HG02571 (cell line): ENCODE measurements around the gene STK26.
A peak's percentile ranks its signal among the peaks of the same experiment; 100 is the strongest.
"Not testable (repeated sequence)": the region's sequence is repeated elsewhere in the genome, so short reads cannot be mapped to it uniquely, and the experiment has no call there.

Experiments
- ATAC-seq: cut with Tn5 transposase; IDR thresholded peaks from one replicate; pipeline ENCODE4 v1.9.1; 2021; ENCODE audit warnings: mild to moderate bottlenecking, moderate library complexity; ENCODE audit not compliant: unreplicated experiment

STK26 gene

DNA sequence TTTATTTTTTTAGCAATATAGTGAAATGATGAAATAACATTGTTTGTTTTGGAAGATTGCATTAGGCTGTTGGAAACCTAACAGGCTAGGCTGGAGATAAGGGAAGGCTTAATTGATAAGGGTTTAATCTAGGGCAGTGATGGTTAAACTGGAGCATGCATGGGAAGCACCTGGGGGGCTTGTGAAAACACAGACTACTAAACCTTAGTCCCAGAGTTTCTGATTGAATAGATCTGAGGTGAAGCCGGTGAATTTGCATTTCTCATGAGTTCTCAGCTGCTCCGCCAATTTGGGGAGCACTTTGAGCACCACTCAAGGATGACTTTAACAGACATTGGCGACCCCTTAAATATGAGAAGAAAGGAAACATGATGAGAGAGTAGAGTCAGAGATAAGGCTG lies 11.5 kb downstream of the STK26 start:
- peak; percentile 51 for ATAC-seq

DNA sequence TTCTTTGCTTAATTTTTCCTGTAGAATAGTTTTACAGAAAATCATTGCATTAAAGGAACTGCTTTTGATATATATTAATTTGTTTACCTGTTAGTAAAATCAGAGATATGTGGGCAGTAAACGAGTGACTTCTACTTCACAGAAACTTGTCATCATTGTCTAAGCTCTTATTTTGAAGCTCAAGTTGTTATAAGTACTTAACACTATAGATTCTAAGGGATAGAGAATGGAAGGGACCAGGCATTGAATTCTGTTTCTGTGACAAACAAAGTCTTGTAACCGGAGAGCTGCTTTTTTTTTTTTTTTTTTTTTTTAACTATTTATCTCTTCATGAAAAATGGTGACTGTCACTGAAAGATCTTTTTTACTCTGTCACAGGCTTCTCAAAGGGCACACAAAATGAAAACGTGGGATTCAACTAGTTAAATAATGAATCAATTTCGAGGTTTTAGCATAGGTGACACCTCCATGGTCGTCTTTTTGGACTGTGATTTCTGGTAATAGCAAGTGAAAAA lies 14.4 kb downstream of the STK26 start:
- no peak for ATAC-seq

- no peak for ATAC-seq
These were observed 17.0 kb downstream of the STK26 start for GRCh38 chrX:132040066-132040465.

DNA sequence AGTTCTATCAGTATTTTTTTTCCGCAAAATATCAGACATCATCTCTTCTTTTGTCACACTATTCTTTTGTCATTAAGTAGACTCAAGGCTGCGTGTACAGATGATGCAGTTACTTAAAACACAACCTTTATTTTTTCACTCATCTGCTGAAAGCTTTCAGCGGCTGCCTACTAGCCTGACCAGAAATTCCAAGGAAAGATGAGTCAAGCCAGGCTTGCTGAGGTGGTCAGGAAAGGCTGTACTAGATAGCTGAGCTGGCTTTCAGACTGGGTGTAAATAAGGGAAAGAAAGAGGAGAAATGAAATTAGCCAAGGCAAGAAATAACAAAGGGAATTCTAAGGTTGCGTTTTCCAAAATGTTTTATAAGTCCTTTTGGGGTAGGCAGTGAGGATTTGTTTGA lies 17.9 kb downstream of the STK26 start:
- ATAC-seq: no peak

GRCh38 chrX:132043977-132044376 lies 20.9 kb downstream of the STK26 start:
- no peak for ATAC-seq

DNA sequence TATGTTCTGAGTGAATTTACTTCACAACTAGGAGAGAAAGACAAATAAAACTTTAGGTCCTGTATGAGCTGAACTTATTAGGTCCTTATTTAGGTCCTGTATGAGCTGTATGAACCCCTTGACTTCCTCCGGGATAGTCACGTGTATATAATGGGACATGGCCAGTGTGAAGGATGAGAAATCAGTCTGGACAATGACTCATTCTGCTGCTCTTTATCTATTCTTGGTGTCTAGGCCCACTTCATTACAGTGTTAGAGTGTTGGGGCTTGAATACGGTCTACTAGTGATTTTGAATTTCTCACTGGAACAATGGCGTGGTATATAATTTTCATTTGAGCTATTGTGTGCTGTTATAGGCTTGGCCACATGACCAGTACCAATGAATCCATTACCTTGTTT lies 21.9 kb downstream of the STK26 start:
- no peak for ATAC-seq

DNA sequence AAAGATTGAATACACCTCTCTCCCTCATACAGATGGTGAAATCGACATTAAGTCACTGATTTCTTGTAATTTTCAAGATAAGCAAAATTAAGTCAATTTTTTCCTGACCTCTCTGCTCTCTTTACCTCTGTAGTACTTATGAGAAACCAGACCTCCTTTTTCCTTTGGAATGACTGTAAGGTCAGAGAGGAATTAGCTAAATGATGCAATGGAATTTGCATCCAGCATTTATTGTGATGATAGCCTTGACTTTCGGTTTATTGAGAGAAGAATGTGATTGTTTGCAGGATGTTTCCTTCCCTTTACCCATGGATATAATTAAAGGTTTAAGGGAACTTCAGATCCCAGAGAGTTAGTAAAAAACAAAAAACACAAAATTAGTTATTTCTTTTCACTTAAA lies 22.4 kb downstream of the STK26 start:
- no peak for ATAC-seq

DNA sequence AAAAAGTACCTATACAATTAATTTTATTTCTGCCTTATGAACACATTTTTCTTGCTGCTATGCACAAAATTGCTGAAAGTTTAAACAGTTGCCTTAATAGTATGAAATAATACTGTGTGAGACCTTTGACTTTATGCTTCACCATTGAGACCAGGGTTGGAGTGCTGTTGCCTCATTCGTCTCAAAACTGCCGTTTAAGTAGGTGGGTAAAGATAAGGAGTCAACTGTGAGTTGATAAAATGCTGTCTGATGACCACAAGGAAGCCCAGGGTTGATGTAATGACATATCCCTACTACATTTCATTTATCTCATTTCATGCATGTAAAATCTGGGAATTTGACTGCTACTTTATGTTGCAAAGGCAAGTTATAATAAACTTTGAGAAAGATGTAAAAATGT lies 23.4 kb downstream of the STK26 start:
- no peak for ATAC-seq

DNA sequence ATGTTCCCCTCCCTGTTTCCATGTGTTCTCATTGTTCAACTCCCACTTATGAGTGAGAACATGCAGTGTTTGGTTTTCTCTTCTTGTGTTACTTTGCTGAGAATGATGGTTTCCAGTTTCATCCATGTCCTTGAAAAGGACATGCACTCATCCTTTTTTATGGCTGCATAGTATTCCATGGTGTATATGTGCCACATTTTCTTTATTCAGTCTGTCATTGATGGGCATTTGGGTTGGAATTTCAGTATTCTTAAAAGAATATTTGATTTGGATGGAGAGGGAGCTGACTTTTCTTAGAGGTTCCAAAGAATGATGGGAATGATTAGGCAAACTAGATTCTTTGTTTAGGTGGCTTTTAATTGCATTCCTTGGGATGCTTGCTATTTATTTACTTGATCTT lies 28.7 kb downstream of the STK26 start:
- not testable (repeated sequence) for ATAC-seq

GRCh38 chrX:132058050-132058449 lies 34.9 kb downstream of the STK26 start:
- ATAC-seq: no peak

GRCh38 chrX:132058975-132059374 lies 35.9 kb downstream of the STK26 start:
- ATAC-seq: no peak

DNA sequence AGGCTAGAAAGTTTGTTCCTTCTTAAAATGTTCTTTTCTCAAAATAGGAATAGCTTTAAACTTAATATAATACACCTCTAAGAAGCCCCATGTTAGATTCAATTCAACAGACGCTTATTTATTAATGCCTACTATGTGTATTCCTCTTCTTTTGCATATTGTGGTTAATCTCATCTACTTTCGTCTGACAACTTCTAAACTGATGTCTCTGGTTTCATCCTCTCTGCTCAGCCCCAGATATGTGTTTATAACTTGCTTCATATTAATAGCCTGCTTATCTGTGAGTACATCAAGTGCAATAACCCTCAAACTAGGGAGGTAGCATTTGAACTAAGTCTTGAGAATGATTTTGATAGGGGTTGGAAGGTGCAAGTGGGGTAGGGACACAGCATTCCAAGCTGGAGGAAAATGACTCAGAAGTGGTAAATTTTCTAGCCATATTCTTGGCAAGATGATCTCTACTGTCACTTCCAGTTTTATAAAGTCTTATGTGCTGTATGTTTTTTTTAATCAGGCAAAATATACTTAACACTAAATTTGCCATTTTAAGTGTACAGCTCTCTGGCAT lies 37.0 kb downstream of the STK26 start:
- no peak for ATAC-seq

GRCh38 chrX:132063334-132063733 lies 40.2 kb downstream of the STK26 start:
- no peak for ATAC-seq

DNA sequence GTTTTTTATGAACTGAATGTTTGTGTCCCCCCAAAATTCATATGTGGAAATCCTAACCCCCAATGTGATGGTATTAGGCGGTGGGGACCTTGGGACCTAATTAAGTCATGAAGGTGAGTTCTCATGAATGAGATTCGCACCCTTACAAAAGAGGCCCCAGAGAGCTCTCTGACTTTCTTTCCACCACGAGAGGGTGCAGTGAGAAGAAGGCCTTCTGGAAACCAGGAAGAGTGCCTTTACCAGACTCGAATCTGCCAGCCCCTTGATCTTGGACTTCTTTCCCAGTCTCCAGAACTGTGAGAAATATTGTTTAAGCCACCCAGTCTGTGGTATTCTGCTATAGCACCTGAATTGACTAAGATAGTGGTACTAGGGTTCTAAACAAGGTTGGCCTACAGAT lies 40.8 kb downstream of the STK26 start:
- ATAC-seq: no peak

DNA sequence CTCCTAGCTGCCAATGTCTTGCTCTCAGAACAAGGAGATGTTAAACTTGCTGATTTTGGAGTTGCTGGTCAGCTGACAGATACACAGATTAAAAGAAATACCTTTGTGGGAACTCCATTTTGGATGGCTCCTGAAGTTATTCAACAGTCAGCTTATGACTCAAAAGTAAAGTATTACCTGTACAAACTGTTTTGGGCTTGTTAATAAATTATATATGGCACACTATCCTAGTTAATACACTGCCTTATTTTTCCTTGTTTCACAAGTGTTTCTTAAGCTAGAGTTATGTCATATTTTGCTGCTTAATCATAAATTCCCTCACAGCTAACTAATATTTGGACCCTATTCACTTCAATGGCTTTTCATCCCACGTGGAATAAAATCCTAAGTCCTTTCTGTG lies 45.3 kb downstream of the STK26 start:
- no peak for ATAC-seq

DNA sequence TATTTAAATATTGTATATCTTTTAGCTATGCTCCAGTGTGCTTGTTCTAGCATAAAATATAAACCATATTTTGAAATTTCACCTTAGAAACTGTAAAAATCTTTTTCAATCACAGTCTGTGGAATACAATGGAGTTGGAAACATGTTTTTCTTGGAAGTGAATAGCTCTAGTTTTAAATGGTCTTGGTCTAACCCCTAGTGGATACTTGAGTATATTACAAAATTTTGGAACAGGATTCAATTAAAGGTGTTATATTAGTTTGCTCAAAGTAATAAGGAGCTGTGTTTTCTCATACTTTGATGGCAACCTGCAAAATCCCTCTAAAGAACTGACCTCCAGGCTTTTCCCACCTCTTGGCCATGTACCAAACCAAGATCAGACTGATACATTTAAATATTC lies 48.2 kb downstream of the STK26 start:
- ATAC-seq: no peak

GRCh38 chrX:132077414-132077813 lies 54.3 kb downstream of the STK26 start:
- ATAC-seq: no peak

- no peak for ATAC-seq
These were observed 54.8 kb downstream of the STK26 start for GRCh38 chrX:132077912-132078311.

DNA sequence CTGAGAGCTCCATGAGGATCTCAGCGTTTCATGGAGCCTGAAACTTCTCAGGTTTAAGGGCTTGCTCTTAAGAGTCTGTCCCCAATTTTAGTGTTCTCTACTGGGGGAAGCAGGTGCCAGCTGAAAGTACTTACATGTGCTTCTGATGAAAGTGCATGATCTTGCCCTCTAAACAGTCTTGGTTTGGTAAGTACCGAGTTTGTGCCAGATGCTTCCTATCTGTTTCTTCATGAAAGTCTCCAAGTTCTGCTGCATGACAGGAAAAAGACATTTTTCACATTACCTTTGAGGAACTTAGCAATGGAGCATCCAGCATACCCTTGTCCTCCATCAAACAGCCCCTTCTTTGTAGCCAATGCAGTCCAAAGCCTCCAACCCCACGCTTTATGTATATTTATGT lies 62.7 kb downstream of the STK26 start:
- no peak for ATAC-seq

DNA sequence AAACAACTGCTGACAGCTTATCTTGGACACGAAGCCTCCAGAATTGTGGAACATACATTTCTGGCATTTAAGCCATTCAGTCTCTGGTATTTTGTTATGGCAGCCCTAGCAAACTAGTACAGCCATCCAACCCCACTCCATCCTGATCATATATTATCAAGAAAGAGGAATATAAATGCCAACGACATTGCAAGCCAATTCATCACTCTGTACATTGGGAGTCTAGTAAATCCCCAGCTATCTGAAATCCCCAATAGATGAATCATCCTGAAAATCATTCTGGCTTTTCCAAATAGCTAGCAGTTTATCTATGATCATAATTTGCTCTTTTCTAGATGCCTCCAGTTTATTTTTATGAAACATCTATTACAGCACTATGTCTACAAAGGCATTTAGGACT lies 63.6 kb downstream of the STK26 start:
- no peak for ATAC-seq

GRCh38 chrX:132088864-132089263 lies 65.8 kb downstream of the STK26 start:
- ATAC-seq: no peak

- ATAC-seq: no peak
These were observed 67.5 kb downstream of the STK26 start for GRCh38 chrX:132090403-132091159.
